WTC11 (cell line): ENCODE results near the gene TRIM60.

ENCODE experiments used
- ATF3 ChIP-seq: sonication (generic); formaldehyde crosslinking; conservative IDR thresholded peaks from 2 replicates; pipeline ENCODE4 v1.8.1; 2022; ENCODE audit warnings: mild to moderate bottlenecking, missing genetic modification reagents
- CTCF ChIP-seq: fragments of 200-600 bp; IDR thresholded peaks from 2 replicates; pipeline ENCODE4 v1.8.0; 2022; ENCODE audit warnings: antibody characterized with exemption
- ERG ChIP-seq: fragments of 250-450 bp; sonication (Bioruptor Pico); IDR thresholded peaks from 2 replicates; pipeline ENCODE4 v1.8.0; 2021; ENCODE audit warnings: mild to moderate bottlenecking
- SP1 ChIP-seq: sonication (generic); formaldehyde crosslinking; conservative IDR thresholded peaks from 2 replicates; pipeline ENCODE4 v1.8.1; 2022; ENCODE audit warnings: missing genetic modification reagents
- ZNF232 ChIP-seq: sonication (generic); formaldehyde crosslinking; IDR thresholded peaks from 2 replicates; pipeline ENCODE4 v1.8.0; 2022; ENCODE audit warnings: mild to moderate bottlenecking, missing genetic modification reagents
- TF ChIP-seq, protein P1 (sequence below): fragments of 250-450 bp; sonication (Bioruptor Pico); IDR thresholded peaks from 2 replicates; pipeline ENCODE4 v1.9.0; 2021; ENCODE audit warnings: mild to moderate bottlenecking
- TF ChIP-seq, protein P2 (sequence below): sonication (generic); formaldehyde crosslinking; IDR thresholded peaks from 2 replicates; pipeline ENCODE4 v1.8.0; 2022; ENCODE audit warnings: mild to moderate bottlenecking, missing genetic modification reagents

GRCh38 chr4:165059386-165059785 is 27.6 kb downstream of the TRIM60 start:
- TF ChIP-seq, protein P1, sequence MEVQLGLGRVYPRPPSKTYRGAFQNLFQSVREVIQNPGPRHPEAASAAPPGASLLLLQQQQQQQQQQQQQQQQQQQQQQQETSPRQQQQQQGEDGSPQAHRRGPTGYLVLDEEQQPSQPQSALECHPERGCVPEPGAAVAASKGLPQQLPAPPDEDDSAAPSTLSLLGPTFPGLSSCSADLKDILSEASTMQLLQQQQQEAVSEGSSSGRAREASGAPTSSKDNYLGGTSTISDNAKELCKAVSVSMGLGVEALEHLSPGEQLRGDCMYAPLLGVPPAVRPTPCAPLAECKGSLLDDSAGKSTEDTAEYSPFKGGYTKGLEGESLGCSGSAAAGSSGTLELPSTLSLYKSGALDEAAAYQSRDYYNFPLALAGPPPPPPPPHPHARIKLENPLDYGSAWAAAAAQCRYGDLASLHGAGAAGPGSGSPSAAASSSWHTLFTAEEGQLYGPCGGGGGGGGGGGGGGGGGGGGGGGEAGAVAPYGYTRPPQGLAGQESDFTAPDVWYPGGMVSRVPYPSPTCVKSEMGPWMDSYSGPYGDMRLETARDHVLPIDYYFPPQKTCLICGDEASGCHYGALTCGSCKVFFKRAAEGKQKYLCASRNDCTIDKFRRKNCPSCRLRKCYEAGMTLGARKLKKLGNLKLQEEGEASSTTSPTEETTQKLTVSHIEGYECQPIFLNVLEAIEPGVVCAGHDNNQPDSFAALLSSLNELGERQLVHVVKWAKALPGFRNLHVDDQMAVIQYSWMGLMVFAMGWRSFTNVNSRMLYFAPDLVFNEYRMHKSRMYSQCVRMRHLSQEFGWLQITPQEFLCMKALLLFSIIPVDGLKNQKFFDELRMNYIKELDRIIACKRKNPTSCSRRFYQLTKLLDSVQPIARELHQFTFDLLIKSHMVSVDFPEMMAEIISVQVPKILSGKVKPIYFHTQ (CRISPR knock-in tag): no peak
- TF ChIP-seq ERG (CRISPR knock-in tag): no peak
- no peak for TF ChIP-seq CTCF
- no peak for TF ChIP-seq SP1 (CRISPR knock-in tag)
- TF ChIP-seq, protein P2, sequence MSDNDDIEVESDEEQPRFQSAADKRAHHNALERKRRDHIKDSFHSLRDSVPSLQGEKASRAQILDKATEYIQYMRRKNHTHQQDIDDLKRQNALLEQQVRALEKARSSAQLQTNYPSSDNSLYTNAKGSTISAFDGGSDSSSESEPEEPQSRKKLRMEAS: no peak
- no peak for TF ChIP-seq ATF3
- TF ChIP-seq ZNF232 (CRISPR knock-in tag): no peak
